HG03097 (cell line): ENCODE results near the gene BMPER.

Experiments used
- ATAC-seq: cut with Tn5 transposase; IDR thresholded peaks from one replicate; pipeline ENCODE4 v1.9.1; 2021; ENCODE audit not compliant: unreplicated experiment, low FRiP score

Gene BMPER

DNA sequence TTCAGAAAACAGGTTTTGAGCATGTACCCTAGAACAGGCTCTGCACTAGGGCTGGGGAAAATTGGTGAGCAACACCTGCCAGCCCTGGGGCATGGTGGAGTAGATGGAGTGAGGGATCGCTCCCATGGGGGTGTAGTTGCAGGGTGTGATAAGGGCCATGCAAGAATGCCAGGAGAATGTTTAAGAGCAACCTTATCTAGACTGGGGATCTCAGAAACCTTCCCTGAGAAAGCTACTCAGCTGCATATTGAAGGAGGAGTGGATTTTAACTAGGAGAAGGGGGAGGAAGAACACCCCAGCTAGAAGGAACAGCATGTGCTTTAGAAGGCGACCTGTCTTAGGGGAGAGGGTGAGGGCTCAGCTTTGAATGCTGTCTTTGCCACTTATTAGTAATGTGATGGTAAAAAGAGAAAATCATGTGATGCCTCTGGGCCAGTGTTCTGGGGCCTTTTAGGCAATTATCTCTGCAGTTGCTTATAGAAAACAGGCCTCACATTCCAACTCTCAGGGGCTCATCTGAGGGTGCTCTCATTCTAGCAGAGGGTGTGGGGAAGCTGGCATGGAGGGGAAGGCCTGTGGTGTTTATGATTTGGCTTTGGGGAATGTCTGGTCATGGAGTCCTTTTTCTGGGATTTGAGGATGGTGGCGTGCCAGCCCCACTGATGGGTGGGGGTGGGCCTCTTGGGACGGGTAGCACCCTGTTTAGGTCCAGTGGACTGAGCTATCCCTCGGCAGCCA, 225.4 kb downstream of the BMPER start:
- ATAC-seq: no peak

GRCh38 chr7:34131371-34131770, 226.0 kb downstream of the BMPER start:
- ATAC-seq: no peak

DNA sequence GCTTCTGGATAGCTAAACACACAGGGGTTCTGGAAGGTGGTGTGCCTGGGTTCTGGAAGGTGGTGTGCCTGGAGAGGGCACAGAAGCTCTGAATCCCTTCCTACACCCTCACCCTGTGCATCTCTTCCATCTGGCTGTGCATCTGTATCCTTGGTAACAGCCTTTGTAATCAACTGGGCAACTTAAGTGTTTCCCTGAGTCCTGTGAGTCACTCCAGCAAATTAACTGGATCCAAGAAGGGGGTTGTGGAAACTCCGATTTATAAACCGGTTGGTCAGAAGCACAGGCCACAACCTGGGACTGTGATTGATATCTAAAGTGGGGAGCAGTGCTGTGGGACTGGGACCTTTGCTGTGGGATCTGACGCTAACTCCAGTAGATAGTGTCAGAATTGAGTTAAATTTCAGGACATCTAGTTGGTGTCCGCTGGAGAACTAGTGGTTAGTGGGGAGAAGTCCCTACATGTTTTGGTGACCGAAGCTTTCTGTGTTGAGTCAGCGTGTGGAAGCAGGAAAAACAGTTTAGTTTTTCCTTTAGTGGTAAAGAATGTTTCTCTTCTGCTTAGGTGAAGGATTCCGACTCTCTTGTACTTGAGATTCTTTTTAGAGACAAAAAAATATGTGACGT, 228.1 kb downstream of the BMPER start:
- no peak for ATAC-seq

GRCh38 chr7:34133983-34134782, 228.8 kb downstream of the BMPER start:
- ATAC-seq: no peak

DNA sequence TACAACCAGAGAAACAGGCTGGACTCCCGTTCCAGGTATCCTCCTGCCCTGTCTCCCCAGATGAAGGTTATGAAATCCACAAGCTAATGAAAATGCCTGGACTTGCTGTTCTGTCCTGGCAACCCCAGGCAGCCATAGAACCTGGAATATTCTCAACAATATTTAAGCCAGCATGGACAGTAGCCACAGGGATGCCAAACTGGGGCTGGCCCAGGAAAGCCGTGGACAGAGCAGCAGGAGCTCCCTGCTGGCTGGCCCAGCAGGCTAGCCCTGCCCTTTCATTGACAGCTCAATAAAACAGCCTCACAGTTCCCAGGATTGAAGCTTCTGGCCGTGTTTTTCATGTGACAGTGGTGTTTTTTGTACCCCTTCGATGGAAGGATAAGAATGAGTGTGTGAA, 230.6 kb downstream of the BMPER start:
- no peak for ATAC-seq

GRCh38 chr7:34136698-34137097, 231.4 kb downstream of the BMPER start:
- ATAC-seq: no peak

DNA sequence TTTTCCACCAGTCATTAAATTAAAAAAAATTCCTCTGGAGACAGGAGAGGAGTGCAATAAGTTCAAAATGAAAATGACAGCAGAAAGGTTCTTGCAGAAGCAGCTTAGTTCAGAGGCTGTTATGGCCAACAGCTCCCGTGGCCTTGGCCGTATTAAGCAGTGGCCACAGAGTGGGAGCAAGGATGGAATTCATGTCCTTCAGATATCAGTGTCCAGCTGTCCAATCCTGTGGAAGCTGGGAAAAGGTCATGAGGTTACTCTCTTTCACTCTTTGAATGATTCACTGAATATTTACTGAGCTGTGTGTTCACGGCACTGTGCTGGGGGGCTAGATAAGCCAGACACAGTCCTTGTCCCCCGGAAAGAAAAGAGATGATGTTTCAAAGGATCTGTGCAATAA, 231.8 kb downstream of the BMPER start:
- ATAC-seq: no peak

GRCh38 chr7:34138483-34138882, 233.1 kb downstream of the BMPER start:
- no peak for ATAC-seq

- ATAC-seq: no peak
Measured at GRCh38 chr7:34139086-34139485, 233.7 kb downstream of the BMPER start.

- ATAC-seq: no peak
Measured at GRCh38 chr7:34140066-34140465, 234.7 kb downstream of the BMPER start.

DNA sequence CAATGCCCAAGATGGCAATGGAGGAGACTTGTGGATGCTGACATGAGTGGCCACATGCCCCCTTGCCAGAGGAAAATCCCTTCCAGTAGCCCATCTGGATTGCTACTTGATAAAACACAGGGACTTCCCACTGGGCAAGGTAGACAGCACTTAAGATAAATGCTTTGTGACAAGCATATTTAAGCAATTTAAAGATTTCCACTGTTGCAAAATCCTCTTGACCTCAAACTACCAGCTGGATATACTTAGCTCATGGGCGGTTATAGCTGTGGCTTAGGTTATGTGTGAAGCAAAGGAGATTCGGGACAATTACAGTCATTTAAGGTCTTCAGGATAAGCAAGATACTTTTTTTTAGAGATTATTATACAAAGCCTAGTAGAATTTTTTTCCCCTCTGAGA, 238.1 kb downstream of the BMPER start:
- ATAC-seq: no peak

GRCh38 chr7:34145603-34146002, 240.3 kb downstream of the BMPER start:
- no peak for ATAC-seq

- ATAC-seq: no peak
Measured at GRCh38 chr7:34153656-34154270, 248.4 kb downstream of the BMPER start.

- no peak for ATAC-seq
Measured at GRCh38 chr7:34155220-34155908, 250.0 kb downstream of the BMPER start.

DNA sequence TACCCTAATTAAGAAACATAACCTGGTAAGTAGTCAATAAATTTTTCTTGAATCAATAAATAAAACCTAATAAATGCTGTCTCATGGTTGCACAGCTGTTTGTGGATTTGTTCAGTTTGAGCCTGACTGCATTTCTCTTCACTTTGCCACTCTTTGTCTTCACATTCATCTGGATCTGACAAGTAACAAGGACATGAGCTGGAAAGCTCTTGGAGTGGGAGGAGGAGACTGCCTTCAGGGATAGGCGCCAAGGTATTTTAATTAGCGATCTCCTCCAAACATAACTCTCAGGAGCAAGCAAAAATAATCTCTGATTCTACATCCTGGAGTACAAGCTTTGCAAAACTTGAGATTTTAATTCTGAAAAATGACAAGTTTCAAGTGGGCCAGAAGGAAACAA, 251.0 kb downstream of the BMPER start:
- ATAC-seq: no peak

- ATAC-seq: no peak
Measured at GRCh38 chr7:34157137-34157536, 251.8 kb downstream of the BMPER start.

- no peak for ATAC-seq
Measured at GRCh38 chr7:34158368-34159153, 253.2 kb downstream of the BMPER start.

DNA sequence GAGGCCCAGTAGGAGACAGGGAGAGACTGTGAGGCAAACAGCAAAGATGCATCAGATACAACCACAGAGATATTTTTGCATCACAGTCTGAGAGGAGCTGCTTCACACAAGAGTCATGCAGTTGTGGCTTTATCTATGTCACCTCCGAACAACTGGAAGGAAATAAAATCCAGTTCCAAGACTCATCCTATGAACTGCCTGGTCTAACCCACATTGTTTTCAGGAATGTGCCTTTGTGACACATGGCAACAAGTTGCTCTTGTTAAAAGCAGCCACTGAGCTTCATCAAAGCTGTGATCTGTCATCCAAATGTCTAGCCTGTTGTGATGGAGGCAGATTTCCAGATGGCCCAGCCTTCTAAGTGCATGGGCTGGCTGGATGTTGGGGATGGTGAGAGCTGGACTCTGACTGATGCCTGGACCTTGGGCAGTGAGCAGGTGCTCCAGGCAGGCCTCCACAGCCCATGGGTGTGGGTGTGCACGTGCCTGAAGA, 255.0 kb downstream of the BMPER start:
- no peak for ATAC-seq

- ATAC-seq: no peak
Measured at GRCh38 chr7:34162027-34162565, 256.8 kb downstream of the BMPER start.
